Calu3 (cell line): ENCODE measurements around the gene PBRM1. TPM values are rescaled to one million over a fixed set of nuclear protein-coding genes. Genes with fewer than 3 reads are reported as not detected.

Experiments
- BruUV-seq: library from RNA; stranded (reverse); fragments of 400-500 nt; replicated peaks from 2 replicates; lab custom pipeline; 2021; lab: Mats Ljungman, UMichigan
- CTCF ChIA-PET: fragments of 300-600 bp; sonication (Branson Sonifier 250); formaldehyde crosslinking; loops from one replicate; lab custom pipeline; 2022; ENCODE audit warnings: antibody characterized with exemption; lab: Charles Lee
- DNase-seq: peaks from one replicate; pipeline ENCODE4 v3.0.0; 2022
- H3K27ac Mint-ChIP-seq: one replicate; pipeline ENCODE4 v1.8.0; 2022; ENCODE audit warnings: mixed read lengths; ENCODE audit not compliant: unreplicated experiment
- H3K27me3 Mint-ChIP-seq: one replicate; pipeline ENCODE4 v1.8.0; 2022; ENCODE audit warnings: mixed read lengths; ENCODE audit not compliant: unreplicated experiment
- H3K36me3 Mint-ChIP-seq: one replicate; pipeline ENCODE4 v1.8.0; 2022; ENCODE audit warnings: mild to moderate bottlenecking, moderate library complexity, mixed read lengths; ENCODE audit not compliant: insufficient read depth, unreplicated experiment
- H3K4me1 Mint-ChIP-seq: one replicate; pipeline ENCODE4 v1.8.0; 2022; ENCODE audit warnings: mild to moderate bottlenecking, low read depth, mixed read lengths; ENCODE audit not compliant: unreplicated experiment
- H3K4me3 Mint-ChIP-seq: one replicate; pipeline ENCODE4 v1.8.0; 2022; ENCODE audit warnings: mild to moderate bottlenecking, low read depth, moderate library complexity, mixed read lengths; ENCODE audit not compliant: unreplicated experiment
- H3K9me3 Mint-ChIP-seq: one replicate; pipeline ENCODE4 v1.8.0; 2022; ENCODE audit warnings: low read depth, mixed read lengths; ENCODE audit not compliant: unreplicated experiment
- intact Hi-C: fragments of 100-400 bp; cut with micrococcal nuclease; formaldehyde crosslinking; loops from one replicate; pipeline ENCODE4 v1.10.0; 2022; ENCODE audit not compliant: unreplicated experiment
- total RNA-seq: library from RNA; stranded (reverse); gene quantifications from 2 replicates; pipeline ENCODE4 v1.2.3, GENCODE V29; 2022
- TF ChIP-seq, protein P1 (sequence below): fragments of 200-600 bp; IDR thresholded peaks from one replicate; pipeline ENCODE4 v1.8.0; 2022; ENCODE audit warnings: antibody characterized with exemption; ENCODE audit not compliant: unreplicated experiment

Gene PBRM1
- total RNA-seq, 1 experiment from 2014 or later: 54.9 TPM

DNA sequence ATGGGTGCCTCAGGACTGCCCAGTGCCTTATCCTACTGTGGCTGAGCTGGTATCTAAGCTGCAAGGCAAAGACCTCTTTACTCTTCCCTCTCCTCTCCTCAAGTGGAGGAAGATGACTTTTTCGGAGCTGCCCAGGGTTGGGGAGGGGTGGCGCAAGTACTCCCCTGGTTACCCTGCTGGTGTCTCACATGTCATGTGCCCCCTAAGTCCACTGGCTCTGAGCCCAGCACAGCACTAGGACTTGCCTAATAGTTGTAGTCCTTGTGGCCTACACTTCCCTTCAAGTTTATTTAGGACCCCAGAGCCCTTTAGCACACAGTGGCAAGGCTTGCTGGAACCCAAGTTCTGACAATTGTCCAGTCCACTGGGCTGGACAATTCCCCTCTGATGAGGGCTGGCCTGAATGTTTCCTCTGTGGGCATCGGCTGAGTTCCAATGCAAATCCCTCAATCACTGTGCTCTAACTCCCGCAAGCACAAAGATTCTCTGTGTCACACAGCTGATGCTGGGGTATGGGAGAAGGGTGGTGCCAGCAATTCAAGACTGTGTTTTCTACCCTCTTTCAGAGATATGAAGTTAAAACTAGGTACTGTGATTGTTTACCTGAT, 89.0 kb downstream of the PBRM1 start:
- CTCF ChIA-PET: no interaction called here
- no peak overlapping the region for H3K4me3 Mint-ChIP-seq
- BruUV-seq: no TSS peak

DNA sequence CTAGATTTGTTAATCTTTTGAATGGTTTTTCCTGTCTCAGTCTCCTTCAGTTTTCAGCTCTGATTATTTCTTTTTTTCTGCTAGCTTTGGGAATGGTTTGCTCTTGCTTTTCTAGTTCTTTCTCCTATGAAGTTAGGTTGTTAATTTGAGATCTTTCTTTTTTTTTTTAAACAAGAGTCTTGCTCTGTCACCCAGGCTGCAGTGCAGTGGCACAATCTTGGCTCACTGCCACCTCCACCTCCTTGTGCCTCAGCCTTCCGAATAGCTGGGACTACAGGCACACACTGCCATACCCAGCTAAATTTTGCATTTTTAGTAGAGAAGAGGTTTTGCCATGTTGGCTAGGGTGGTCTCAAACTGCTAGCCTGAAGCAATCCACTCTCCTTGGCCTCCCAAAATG, 92.6 kb downstream of the PBRM1 start:
- BruUV-seq: no TSS peak
- CTCF ChIA-PET: interaction anchor here (0.6 kb wide), 1 partner anchor 130 kb away, joined by 5 read pairs; no protein-coding TSS in a partner anchor
- intact Hi-C loops: no loop called here
- H3K36me3 Mint-ChIP-seq: peaks cover 9% of the 10 kb centered on the region
- no peak overlapping the region for H3K4me3 Mint-ChIP-seq
- no peaks in the 10 kb centered on the region for H3K9me3 Mint-ChIP-seq
- H3K27ac Mint-ChIP-seq: no peak overlapping the region
- no peaks in the 10 kb centered on the region for H3K27me3 Mint-ChIP-seq
- no peaks in the 10 kb centered on the region for H3K4me1 Mint-ChIP-seq
- TF ChIP-seq, protein P1, sequence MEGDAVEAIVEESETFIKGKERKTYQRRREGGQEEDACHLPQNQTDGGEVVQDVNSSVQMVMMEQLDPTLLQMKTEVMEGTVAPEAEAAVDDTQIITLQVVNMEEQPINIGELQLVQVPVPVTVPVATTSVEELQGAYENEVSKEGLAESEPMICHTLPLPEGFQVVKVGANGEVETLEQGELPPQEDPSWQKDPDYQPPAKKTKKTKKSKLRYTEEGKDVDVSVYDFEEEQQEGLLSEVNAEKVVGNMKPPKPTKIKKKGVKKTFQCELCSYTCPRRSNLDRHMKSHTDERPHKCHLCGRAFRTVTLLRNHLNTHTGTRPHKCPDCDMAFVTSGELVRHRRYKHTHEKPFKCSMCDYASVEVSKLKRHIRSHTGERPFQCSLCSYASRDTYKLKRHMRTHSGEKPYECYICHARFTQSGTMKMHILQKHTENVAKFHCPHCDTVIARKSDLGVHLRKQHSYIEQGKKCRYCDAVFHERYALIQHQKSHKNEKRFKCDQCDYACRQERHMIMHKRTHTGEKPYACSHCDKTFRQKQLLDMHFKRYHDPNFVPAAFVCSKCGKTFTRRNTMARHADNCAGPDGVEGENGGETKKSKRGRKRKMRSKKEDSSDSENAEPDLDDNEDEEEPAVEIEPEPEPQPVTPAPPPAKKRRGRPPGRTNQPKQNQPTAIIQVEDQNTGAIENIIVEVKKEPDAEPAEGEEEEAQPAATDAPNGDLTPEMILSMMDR: no peak
- no peak for DNase-seq

More for the DNA sequence above, 89.0 kb downstream of the PBRM1 start:
- no peaks in the 10 kb centered on the region for H3K4me1 Mint-ChIP-seq
- intact Hi-C loops: no loop called here
- no peaks in the 10 kb centered on the region for H3K9me3 Mint-ChIP-seq
- DNase-seq: no peak
- H3K27ac Mint-ChIP-seq: no peak overlapping the region
- H3K36me3 Mint-ChIP-seq: peaks cover 18% of the 10 kb centered on the region
- TF ChIP-seq, protein P1: no peak
- no peaks in the 10 kb centered on the region for H3K27me3 Mint-ChIP-seq

DNA sequence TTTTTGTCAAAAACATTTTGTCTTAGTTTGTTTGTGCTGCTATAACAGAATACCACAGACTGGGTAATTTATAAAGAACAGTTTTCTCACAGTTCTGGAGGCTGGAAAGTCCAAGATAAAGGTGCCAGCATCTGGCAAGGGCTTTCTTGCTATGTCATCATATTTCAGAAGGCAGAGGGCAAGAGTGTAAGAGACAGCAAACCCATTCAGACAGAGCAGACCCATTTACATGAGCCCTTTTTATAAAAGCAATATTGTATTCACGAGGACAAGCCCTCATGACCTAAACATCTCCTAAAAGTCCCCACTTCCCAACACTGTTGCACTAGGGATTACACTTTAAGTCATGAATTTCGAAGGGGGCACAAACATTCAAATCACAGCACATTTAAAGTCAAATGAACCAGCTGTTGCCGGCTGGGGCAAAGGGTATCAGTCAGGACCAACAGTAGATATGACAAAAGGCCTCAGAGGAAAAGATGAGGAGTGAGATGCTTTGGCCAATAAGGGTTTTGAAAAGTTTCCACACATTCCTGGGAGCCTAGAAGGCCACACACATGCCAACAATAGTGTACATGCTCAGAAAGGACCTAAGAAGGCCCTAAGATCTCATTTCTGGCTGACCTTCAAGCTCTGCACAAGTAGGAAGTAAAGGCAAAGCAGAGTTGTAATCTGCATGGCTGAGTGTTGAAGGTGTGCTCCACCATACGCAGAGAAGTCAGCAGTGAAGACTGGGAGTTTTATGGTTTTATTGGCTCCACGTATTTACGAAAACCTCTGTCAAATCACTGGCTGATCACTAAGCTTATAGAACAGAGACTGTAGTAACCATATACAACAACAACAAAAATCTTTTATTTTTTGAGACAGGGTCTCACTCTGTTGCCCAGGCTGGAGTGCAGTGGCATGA, 111.4 kb downstream of the PBRM1 start:
- Mint-ChIP-seq H3K9me3 (no peaks in the 10 kb centered on the region), H3K27me3 (no peaks in the 10 kb centered on the region), H3K36me3 (peaks cover 25% of the 10 kb centered on the region), H3K4me3 (no peak overlapping the region), H3K4me1 (no peaks in the 10 kb centered on the region), H3K27ac (no peak overlapping the region)
- TF ChIP-seq, protein P1: no peak
- CTCF ChIA-PET: no interaction called here
- intact Hi-C loops: no loop called here
- DNase-seq: no peak
- BruUV-seq: no TSS peak

DNA sequence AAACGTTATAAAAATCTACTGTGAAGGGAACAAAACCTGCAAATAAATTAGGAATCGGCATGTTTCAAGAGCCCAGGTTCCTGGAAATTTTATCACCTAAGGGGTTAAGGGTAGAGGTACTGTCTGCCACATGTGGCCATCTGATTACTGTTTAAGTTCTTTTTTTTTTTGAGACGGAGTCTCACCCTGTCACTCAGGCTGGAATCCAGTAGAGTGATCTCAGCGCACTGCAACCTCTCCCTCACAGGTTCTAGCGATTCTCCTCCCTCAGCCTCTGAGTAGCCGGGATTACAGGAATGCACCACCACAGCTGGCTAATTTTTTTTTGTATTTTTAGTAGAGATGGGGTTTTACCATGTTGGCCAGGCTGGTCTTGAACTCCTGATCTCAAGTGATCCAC, 113.5 kb downstream of the PBRM1 start:
- no peak overlapping the region for H3K4me3 Mint-ChIP-seq
- BruUV-seq: no TSS peak
- peaks cover 19% of the 10 kb centered on the region for H3K36me3 Mint-ChIP-seq
- no peak overlapping the region for H3K27ac Mint-ChIP-seq
- TF ChIP-seq, protein P1: no peak
- CTCF ChIA-PET: interaction anchor here (0.7 to 0.9 kb wide), 2 partner anchors 40 to 210 kb away, joined by 4 to 6 read pairs; no protein-coding TSS in a partner anchor
- no peak for DNase-seq
- H3K4me1 Mint-ChIP-seq: peaks cover 9% of the 10 kb centered on the region
- H3K9me3 Mint-ChIP-seq: no peaks in the 10 kb centered on the region
- intact Hi-C loops: no loop called here
- no peaks in the 10 kb centered on the region for H3K27me3 Mint-ChIP-seq
